PC-3 (cell line): Measurements from ENCODE around the gene RAMP1. TPM values are rescaled to one million over a fixed set of nuclear protein-coding genes. Genes with fewer than 3 reads are reported as not detected.

Source experiments
- ATAC-seq: fragments of 200-7000 bp; cut with Tn5 transposase; 2 replicates; pipeline ENCODE4 v1.9.1; 2020; ENCODE audit warnings: mild to moderate bottlenecking, moderate library complexity
- BruUV-seq: library from RNA; stranded (reverse); fragments of 400-500 nt; replicated peaks from 2 replicates; lab custom pipeline; 2021; lab: Mats Ljungman, UMichigan
- CTCF ChIA-PET: fragments of 300-600 bp; sonication (Branson Sonifier 250); formaldehyde crosslinking; loops from one replicate; lab custom pipeline; 2022; ENCODE audit warnings: antibody characterized with exemption; lab: Charles Lee
- POLR2A ChIA-PET: fragments of 300-600 bp; sonication (Branson Sonifier 250); formaldehyde crosslinking; loops from one replicate; lab custom pipeline; 2022; ENCODE audit warnings: antibody characterized with exemption; ENCODE audit not compliant: unreplicated experiment; lab: Charles Lee
- DNase-seq: peaks from one replicate; pipeline ENCODE4 v3.0.0-alpha.2; 2015
- H2AFZ ChIP-seq: fragments of 300-600 bp; sonication (generic); 2 replicates; pipeline ENCODE4 v1.6.0; 2016; ENCODE audit warnings: antibody characterized with exemption, low read length
- H3F3A ChIP-seq: fragments of 300-600 bp; sonication (generic); one replicate; pipeline ENCODE4 v1.6.0; 2017; ENCODE audit warnings: antibody characterized with exemption, low read length, control low read depth, mild to moderate bottlenecking; ENCODE audit not compliant: unreplicated experiment
- H3K27ac ChIP-seq: fragments of 300-600 bp; sonication (generic); 2 replicates; pipeline ENCODE4 v1.5.1; 2016; ENCODE audit warnings: mild to moderate bottlenecking, low read length
- H3K27me3 ChIP-seq: fragments of 300-600 bp; sonication (generic); 2 replicates; pipeline ENCODE4 v1.6.1; 2016; ENCODE audit warnings: low read length, mixed read lengths
- H3K36me3 ChIP-seq: fragments of 300-600 bp; sonication (generic); 2 replicates; pipeline ENCODE4 v1.6.1; 2016; ENCODE audit warnings: low read depth, mixed run types, low read length, mixed read lengths
- H3K4me1 ChIP-seq: fragments of 300-600 bp; sonication (generic); 2 replicates; pipeline ENCODE4 v1.5.1; 2016; ENCODE audit warnings: low read length; ENCODE audit not compliant: insufficient read depth
- H3K4me2 ChIP-seq: fragments of 300-600 bp; sonication (generic); 2 replicates; pipeline ENCODE4 v1.6.0; 2016; ENCODE audit warnings: low read length
- H3K4me3 ChIP-seq: fragments of 300-600 bp; sonication (generic); 2 replicates; pipeline ENCODE4 v1.5.1; 2016; ENCODE audit warnings: mild to moderate bottlenecking, low read length, mixed read lengths
- H3K79me2 ChIP-seq: fragments of 300-600 bp; sonication (generic); 2 replicates; pipeline ENCODE4 v1.6.1; 2017; ENCODE audit warnings: low read length, mixed read lengths
- H3K9ac ChIP-seq: fragments of 300-600 bp; sonication (generic); 2 replicates; pipeline ENCODE4 v1.6.0; 2016; ENCODE audit warnings: mild to moderate bottlenecking, low read length
- H3K9me2 ChIP-seq: fragments of 300-600 bp; sonication (generic); replicated peaks from 2 replicates; pipeline ENCODE4 v1.6.1; 2016; ENCODE audit warnings: mixed run types, low read length, mixed read lengths
- H3K9me3 ChIP-seq: fragments of 300-600 bp; sonication (generic); 2 replicates; pipeline ENCODE4 v1.6.1; 2016; ENCODE audit warnings: low read length, mixed read lengths
- H4K20me1 ChIP-seq: fragments of 300-600 bp; sonication (generic); 2 replicates; pipeline ENCODE4 v1.6.1; 2016; ENCODE audit warnings: low read length, mixed read lengths
- CTCF ChIP-seq: fragments of 300-600 bp; sonication (generic); conservative IDR thresholded peaks from 2 replicates; pipeline ENCODE4 v1.5.1; 2017; ENCODE audit warnings: antibody characterized with exemption, low read depth, mild to moderate bottlenecking, low read length
- EZH2 ChIP-seq: fragments of 300-600 bp; sonication (generic); IDR thresholded peaks from one replicate; pipeline ENCODE4 v1.6.1; 2017; ENCODE audit warnings: antibody characterized with exemption, mild to moderate bottlenecking, low read length; ENCODE audit not compliant: unreplicated experiment
- EZH2phosphoT487 ChIP-seq: fragments of 300-600 bp; sonication (generic); IDR thresholded peaks from 2 replicates; pipeline ENCODE4 v1.6.1; 2018; ENCODE audit warnings: mild to moderate bottlenecking, antibody characterized with exemption, low read length, borderline replicate concordance
- intact Hi-C: fragments of 100-400 bp; cut with micrococcal nuclease; formaldehyde crosslinking; loops from 2 replicates; pipeline ENCODE4 v1.9.0; 2023
- total RNA-seq: library from RNA; depleted of rRNA; stranded (reverse); fragments of >200 nt; gene quantifications from 2 replicates; pipeline ENCODE4 v1.2.3, GENCODE V29; 2014

RAMP1 gene
- total RNA-seq, 1 experiment from 2014 or later, result 210 TPM

DNA sequence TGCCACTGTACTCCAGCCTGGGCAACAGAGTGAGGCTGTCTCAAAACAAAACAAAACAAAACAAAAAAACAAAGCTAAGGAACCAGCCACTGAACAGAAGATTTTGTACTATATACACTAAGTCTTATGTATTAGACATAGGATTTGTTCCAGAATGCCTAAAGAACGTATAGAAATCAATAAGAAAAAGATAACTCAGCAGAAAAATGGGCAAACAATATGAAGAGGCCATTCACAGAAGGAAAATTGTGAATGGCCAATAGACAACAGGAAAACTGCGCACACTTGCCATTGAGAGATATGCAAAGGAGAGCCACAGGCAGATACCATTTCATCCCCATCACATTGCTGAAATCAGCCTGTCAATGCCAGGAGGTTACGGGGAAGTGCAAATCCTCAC lies 92.5 kb downstream of the RAMP1 start:
- H3K36me3 ChIP-seq, result no peaks in the 10 kb centered on the region
- TF ChIP-seq EZH2phosphoT487, result no peak
- TF ChIP-seq EZH2, result no peak
- TF ChIP-seq CTCF, result no peak
- H2AFZ ChIP-seq, result no peak overlapping the region
- H3K9ac ChIP-seq, result no peak overlapping the region
- no peaks in the 10 kb centered on the region for H3K27me3 ChIP-seq
- H3K4me1 ChIP-seq, result no peaks in the 10 kb centered on the region
- H4K20me1 ChIP-seq, result no peaks in the 10 kb centered on the region
- DNase-seq (no peak), ATAC-seq (no peak)
- H3K4me2 ChIP-seq, result no peak overlapping the region
- no peaks in the 10 kb centered on the region for H3F3A ChIP-seq
- ChIA-PET CTCF (no interaction called here), POLR2A (no interaction called here)
- no peak overlapping the region for H3K27ac ChIP-seq
- no peaks in the 10 kb centered on the region for H3K9me3 ChIP-seq
- intact Hi-C loops, result no loop called here
- no TSS peak for BruUV-seq
- H3K9me2 ChIP-seq, result no peaks in the 10 kb centered on the region
- no peak overlapping the region for H3K4me3 ChIP-seq
- no peaks in the 10 kb centered on the region for H3K79me2 ChIP-seq

- TF ChIP-seq EZH2phosphoT487, result no peak
- TF ChIP-seq CTCF, result no peak
- no peak for TF ChIP-seq EZH2
- H3K27ac ChIP-seq, result no peak overlapping the region
- H3K4me2 ChIP-seq, result no peak overlapping the region
- no peaks in the 10 kb centered on the region for H3K27me3 ChIP-seq
- H4K20me1 ChIP-seq, result no peaks in the 10 kb centered on the region
- no peaks in the 10 kb centered on the region for H3K9me3 ChIP-seq
- H3K9ac ChIP-seq, result no peak overlapping the region
- intact Hi-C loops, result no loop called here
- H3K4me1 ChIP-seq, result no peaks in the 10 kb centered on the region
- ChIA-PET CTCF (no interaction called here), POLR2A (no interaction called here)
- H3K79me2 ChIP-seq, result no peaks in the 10 kb centered on the region
- H3K9me2 ChIP-seq, result no peaks in the 10 kb centered on the region
- H3K4me3 ChIP-seq, result no peak overlapping the region
- H2AFZ ChIP-seq, result no peak overlapping the region
- DNase-seq (no peak), ATAC-seq (no peak)
- no peaks in the 10 kb centered on the region for H3K36me3 ChIP-seq
- H3F3A ChIP-seq, result no peaks in the 10 kb centered on the region
- no TSS peak for BruUV-seq
Measured at GRCh38 chr2:237952851-237953250, 93.4 kb downstream of the RAMP1 start.

DNA sequence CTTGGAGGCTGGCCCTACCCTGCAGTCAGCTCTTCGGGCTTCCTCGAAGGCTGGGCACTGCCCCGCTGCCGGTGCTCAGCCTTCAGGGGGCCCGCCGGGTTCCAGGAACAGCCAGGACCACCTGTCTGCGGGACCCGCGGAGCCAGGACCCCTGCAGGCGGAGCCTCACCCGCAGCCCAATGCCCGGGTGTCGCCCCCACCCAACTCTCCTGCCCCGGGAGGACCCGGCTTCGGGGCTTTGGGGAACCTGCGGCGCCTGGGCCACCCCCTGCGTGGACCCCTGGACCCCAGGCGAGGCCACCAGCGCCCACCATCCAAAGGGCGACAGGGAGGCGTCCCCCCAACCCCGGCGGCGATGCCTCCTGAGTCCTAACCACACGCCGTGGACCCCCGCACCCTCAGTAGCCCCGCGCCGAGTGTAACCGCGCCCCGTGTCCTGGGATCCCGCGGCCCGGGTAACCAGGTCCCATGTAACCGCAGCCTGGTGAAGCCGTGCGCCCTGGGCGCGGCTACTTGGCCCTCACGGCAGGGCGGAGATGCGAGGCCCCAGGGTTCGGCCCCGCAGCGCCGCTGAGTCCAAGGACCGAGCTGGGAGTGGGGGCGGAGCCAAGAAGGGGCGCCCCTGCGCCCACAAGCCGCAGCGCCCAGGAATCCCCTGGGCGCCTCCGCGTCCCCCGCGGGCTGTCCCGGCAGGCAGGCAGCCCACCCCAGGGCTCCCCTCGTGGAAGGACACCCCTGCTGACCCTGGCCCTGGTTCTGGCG lies 96.4 kb downstream of the RAMP1 start:
- no peaks in the 10 kb centered on the region for H3K27me3 ChIP-seq
- no peak overlapping the region for H3K9ac ChIP-seq
- ChIA-PET CTCF (no interaction called here), POLR2A (no interaction called here)
- no TSS peak for BruUV-seq
- DNase-seq (no peak), ATAC-seq (no peak)
- no peaks in the 10 kb centered on the region for H3K9me3 ChIP-seq
- H3K79me2 ChIP-seq, result no peaks in the 10 kb centered on the region
- no peak overlapping the region for H3K4me2 ChIP-seq
- TF ChIP-seq EZH2, result no peak
- no peak overlapping the region for H2AFZ ChIP-seq
- H3K27ac ChIP-seq, result no peak overlapping the region
- no peak overlapping the region for H3K4me3 ChIP-seq
- intact Hi-C loops, result no loop called here
- H3K4me1 ChIP-seq, result no peaks in the 10 kb centered on the region
- H3F3A ChIP-seq, result no peaks in the 10 kb centered on the region
- no peaks in the 10 kb centered on the region for H3K36me3 ChIP-seq
- no peaks in the 10 kb centered on the region for H3K9me2 ChIP-seq
- no peaks in the 10 kb centered on the region for H4K20me1 ChIP-seq
